Ureter (tissue), 1 donor: ENCODE measurements around the gene TBCD. TPM values are rescaled to one million over a fixed set of nuclear protein-coding genes. Genes with fewer than 3 reads are reported as not detected.

Experiments
- DNase-seq: peaks from one replicate; pipeline ENCODE4 v3.0.0-alpha.2; 2020; ENCODE audit warnings: low spot score
- total RNA-seq: library from RNA; stranded (reverse); gene quantifications from one replicate; pipeline ENCODE4 v1.2.4, GENCODE V29; 2023
- donor health status: DM: yes; HTN: yes; CAD: no.

Gene TBCD
- total RNA-seq, 1 donor from 2014 or later: 122 TPM

GRCh38 chr17:82808921-82809905 is 57.3 kb downstream of the TBCD start:
- no peak for DNase-seq

GRCh38 chr17:82810644-82811430 is 59.0 kb downstream of the TBCD start:
- no peak for DNase-seq

DNA sequence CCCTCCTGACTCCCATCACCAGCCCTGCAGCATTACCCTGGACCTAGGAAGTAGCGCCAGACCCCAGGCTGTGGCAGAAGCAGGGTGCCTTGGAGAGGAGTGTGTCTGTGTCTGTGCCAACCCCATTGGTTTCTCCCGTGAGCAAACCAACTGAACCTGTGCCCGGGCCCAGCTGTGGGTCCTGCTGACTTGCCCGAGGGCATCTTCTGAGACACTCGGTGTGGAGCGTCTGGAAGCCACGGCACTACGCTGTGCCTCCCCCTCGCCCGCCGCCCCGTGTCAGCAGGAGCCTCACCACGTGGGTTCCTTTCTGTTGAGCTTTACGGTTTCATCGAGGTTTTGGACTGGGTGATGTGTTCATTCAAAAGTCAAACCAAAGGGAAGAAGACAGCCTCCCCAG is 60.2 kb downstream of the TBCD start:
- DNase-seq: no peak

- DNase-seq: no peak
These were observed 60.7 kb downstream of the TBCD start for GRCh38 chr17:82812601-82813000.

DNA sequence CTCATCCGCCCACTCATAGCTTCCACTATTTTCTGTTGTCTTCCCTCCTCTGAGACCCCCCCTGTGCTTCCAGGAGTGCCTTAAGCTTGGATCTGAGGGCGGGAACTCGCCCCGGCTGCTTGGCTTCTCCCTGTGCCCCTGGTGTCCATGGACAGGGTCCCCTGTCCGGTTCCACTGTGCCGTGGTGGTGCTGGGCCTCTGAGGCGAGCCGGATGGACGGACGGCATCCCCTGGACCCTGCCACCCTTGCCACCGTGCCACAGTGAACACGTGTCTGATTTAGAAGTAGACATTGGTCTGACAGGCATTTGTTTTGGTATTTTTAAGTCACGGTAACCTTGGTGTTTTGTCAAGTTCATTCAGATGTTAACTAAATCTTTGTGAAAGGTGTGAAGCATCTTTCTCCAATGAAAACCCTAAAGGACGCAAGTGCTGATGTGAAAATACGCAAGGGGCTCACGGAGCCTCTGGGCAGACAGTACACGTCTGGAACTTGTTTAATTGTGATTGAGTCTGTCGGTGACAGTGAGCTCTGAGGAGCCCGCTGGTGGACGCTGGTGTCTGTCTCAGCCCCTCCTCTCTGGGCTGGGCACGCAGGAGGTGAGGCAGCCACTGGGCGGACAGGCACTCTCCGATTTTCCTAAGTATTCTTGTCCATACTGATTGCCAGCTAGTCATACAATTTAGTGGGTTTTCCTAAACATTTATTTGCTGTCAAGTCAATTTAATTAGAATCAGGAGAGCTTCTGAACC is 61.6 kb downstream of the TBCD start:
- DNase-seq: no peak

DNA sequence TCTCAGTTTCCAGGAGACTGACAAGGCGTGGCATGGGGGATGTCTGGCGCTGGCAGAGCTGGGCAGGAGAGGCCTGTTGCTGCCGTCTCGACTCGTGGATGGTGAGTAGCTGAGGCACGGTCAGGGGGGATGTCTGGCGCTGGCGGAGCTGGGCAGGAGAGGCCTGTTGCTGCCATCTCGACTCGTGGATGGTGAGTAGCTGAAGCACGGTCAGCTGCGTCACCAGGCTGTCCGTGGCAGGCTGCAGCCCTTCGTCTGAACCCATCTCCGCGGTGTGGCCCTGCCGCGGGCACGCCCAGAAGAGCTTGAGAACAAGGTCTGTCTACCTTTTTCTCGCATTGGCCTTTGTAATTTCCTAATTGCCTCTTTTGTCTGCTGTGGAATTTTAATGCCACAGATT is 63.0 kb downstream of the TBCD start:
- no peak for DNase-seq

GRCh38 chr17:82815354-82815753 is 63.5 kb downstream of the TBCD start:
- DNase-seq: no peak

DNA sequence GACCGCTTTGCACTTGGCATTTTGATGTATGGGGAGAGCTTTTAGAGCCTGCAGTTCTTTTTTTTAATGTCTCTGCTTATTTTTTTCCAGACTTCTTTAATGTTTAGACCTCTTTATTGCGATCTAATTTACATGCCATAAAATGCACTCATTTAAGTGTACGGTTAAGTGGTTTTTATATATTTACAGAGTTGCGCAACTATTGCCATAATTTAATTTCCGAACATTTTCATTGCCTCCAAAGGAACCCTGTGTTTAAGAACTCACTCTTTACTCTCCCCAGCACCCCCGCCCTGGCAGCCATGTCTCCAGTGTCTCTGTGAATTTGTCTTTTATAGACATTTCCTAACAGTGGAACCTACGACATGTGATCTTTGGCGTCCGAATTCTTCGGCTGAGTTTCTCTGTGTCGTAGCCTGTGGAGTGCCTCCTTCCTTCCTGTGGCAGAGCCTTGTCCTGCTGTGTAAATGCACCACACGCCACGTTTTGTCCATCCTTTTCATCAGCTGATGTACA is 64.0 kb downstream of the TBCD start:
- no peak for DNase-seq

DNA sequence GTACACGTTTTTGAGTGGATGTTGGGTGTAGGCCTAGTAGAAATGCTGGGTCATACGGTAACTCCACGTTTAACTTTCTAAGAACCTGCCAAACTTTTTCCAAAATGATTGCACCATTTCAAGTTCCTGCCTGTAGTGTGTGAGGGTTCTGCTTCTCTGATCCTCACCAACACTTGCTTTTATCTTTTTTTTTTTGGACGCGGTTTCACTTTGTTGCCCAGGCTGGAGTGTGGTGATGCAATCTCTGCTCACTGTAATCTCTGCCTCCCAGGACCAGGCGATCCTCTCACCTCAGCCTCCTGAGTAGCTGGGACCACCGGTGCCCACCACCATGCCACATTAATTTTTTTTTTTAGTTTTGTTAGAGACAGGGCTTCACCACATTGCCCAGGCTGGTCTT is 64.5 kb downstream of the TBCD start:
- DNase-seq: no peak

GRCh38 chr17:82817947-82818346 is 66.1 kb downstream of the TBCD start:
- DNase-seq: no peak

DNA sequence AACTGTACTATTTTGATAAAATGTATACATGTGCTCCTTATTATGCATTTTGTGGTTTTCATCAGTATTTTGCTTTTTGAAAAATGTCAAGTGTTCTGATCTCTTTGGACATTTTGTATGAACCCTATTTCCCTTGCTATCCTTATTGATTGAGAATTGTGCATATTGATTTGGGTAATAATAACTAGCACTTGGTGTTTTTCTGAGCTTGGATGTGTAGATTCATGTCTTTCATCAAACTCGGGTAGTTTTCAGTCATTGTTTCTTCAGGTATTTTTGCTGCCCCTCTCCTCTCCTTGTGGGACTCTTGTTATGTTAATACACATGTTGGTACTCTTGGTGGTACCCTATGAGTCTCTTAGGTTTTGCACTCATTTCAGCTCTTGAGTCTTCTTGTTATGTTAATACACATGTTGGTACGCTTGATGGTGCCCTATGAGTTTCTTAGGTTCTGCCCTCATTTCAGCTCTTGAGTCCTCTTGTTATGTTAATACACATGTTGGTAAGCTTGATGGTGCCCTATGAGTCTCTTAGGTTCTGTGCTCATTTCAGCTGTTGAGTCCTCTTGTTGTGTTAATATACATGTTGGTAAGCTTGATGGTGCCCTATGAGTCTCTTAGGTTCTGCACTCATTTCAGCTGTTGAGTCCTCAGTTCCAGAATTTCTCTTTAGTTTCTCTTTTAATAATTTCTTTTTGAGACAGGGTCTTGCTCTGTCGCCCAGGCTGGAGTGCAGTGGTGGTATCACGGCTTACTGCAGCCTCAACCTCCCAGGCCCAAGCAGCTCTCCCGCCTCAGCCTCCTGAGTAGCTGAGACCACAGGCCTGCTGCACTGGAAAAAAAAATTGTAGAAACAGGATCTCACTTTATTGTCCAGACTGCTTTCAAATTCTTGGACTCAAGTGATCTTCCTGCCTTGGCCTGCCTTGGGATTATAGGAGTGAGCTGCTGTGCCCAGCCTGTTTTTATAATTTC is 68.7 kb downstream of the TBCD start:
- no peak for DNase-seq

DNA sequence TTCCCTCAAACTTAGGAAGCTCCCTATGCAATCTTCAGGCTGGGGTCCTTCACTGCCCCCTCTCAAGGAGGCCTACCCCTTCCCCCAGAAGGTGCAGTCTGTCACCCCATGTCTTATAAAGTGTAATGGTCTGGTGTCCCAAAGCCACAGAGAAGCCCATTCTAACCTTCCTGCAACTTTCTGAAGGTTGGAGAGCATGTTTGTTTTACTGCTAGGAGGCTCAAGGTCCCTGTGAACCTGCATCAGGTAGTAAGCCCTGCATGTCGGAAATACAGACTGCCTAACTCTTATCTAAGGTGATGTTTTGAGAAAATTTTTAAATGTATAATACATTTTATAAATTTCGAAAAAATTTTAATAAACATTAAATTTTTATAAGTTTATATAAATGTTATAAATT is 69.7 kb downstream of the TBCD start:
- no peak for DNase-seq

DNA sequence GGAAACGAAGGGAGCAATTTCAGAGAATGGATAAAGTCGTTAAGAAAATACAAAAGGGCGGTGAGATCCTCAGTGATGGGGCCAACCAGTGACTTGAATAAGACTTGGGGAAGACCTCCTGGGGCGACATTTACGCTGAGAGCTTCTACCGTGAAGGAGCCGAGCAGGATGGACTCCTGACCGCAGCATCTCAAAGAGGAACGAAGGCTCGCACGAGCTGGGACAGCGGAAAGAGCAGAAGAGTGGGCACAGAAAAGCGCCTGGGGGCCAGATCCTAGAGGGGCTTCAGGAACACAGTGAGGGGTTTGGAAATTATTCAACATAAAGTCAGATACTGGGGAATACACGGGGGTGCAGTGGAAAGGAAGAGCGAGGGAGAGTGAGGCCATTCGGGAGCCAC is 70.4 kb downstream of the TBCD start:
- DNase-seq: no peak

DNA sequence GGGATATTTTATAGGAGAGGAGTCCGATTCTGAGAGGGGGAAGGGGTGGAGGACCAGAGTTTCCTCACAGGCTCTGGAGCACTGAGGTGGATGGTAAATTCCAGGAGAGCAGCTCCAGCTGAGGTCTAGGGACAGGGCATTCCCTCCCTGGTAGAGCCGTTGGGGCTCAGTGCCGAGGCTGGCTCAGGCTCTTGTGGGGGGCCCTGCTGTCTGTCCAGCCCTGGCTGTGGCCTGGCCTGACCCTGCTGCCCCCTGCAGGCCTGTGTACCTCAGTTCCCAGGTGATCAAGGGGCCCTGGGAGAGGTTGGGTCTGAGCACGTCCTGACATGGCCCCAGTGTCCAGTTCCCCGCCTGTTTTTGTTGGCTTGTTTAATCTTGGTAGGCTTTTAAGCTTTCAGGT is 71.1 kb downstream of the TBCD start:
- DNase-seq: no peak

DNA sequence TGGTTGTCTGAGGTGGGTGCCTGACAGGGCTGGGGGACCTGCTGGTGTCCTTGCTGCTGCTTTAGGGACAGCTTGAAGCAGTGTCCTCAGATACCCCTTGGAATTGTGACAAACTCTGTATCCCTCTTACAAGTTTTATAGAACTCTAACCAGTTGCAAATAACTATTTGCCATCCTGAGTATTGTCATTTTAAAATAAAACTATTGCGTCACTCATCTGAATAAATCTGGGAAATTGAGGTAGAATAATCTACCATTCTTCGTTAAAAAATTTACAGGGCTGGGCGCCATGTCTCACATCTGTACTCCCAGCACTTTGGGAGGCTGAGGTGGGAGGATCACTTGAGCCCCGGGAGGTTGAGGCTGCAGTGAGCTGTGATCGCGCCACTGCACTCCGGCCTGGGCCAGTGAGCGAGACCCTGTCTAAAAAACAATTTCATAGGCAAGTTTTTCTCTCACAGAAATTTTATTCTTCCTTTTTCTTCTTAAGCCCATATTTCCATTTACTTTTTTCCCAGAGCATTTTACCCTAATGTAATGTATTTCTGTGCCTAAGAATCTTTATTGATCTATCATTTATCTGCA is 73.8 kb downstream of the TBCD start:
- no peak for DNase-seq

- no peak for DNase-seq
These were observed 74.3 kb downstream of the TBCD start for GRCh38 chr17:82826211-82826610.

DNA sequence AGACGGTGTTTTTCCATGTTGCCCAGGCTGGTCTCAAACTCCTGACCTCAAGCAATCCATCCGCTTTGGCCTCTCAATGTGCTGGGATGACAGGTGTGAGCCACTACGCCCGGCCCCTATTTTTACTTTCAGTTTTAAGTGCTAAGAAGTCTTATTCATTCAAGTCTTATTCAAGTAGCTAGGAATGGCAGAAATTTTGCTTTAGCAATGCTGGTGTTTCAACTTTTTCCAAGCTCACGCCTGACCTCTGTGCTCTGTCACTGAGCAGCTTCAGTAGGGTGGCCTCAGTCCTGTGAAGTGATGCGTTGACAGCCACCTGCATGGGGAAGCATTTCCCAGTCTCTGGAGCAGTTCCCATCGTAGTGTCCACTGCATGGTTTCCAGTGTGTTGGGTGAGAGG is 75.1 kb downstream of the TBCD start:
- DNase-seq: no peak

DNA sequence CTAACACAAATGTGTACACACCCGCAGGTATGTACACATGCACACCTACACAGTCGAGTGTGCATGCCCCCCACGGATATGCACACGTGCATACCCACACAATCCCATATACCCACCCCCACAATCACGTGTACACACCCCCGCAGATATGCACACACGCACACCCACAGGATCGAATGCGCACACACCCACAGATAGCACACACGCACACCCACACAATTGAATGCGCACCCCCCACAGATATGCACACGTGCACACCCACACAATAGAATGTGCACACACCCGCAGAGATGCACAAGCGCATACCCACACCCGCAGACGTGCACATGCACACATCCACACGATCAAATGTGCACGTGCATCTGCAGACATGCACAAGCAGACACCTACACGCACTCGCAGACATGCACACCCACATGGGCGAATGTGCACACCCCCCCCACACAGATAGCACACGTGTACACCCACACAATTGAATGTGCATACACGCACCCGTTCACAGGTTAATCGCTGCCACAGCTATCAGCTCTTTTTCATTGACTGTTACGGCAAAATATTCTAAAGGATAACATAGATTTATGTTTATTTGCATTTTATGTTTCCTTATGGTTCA is 77.1 kb downstream of the TBCD start:
- DNase-seq: no peak

GRCh38 chr17:82830249-82830661 is 78.4 kb downstream of the TBCD start:
- DNase-seq: no peak
